Transverse colon (tissue), 3 donors: ENCODE measurements around the gene STK38L.

Source experiments
- POLR2A ChIP-seq: fragments of 450-650 bp; IDR thresholded peaks from one replicate; pipeline ENCODE4 v1.6.1; 2016; ENCODE audit warnings: antibody characterized with exemption, mild to moderate bottlenecking, moderate library complexity
- TF ChIP-seq, protein P1 (sequence below), 5 experiments: fragments of 200-600 bp in 3 of 5; fragments of 450-650 bp in 2 of 5; sonication (generic) in 3 of 5; IDR thresholded peaks; 1 replicate in 2 of 5; 2 replicates in 3 of 5; pipeline ENCODE4 v1.5.1; 2016 to 2017; ENCODE audit warnings: antibody characterized with exemption in 5 of 5, inconsistent platforms in 3 of 5, mild to moderate bottlenecking in 2 of 5, moderate library complexity in 1 of 5

DNA sequence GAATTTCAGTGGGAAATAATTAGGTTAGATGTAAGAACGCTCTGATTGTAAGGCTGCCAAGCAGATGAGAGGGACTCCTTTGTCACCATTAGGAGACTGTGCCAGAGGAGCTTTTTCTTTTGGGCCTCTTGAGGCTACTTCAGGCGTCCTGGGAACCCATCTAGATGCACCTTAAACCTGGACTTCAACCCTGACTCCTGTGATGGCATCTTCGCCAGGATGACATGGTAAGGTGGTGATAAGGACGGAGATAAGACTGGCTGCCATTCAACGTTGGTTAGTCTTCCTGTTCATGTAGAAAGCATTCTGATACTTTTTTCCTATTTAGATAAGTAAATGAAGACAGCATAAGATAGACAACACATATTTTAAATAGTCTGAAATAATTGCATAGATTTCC lies 36.3 kb downstream of the STK38L start:
- TF ChIP-seq, protein P1, sequence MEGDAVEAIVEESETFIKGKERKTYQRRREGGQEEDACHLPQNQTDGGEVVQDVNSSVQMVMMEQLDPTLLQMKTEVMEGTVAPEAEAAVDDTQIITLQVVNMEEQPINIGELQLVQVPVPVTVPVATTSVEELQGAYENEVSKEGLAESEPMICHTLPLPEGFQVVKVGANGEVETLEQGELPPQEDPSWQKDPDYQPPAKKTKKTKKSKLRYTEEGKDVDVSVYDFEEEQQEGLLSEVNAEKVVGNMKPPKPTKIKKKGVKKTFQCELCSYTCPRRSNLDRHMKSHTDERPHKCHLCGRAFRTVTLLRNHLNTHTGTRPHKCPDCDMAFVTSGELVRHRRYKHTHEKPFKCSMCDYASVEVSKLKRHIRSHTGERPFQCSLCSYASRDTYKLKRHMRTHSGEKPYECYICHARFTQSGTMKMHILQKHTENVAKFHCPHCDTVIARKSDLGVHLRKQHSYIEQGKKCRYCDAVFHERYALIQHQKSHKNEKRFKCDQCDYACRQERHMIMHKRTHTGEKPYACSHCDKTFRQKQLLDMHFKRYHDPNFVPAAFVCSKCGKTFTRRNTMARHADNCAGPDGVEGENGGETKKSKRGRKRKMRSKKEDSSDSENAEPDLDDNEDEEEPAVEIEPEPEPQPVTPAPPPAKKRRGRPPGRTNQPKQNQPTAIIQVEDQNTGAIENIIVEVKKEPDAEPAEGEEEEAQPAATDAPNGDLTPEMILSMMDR (IDR thresholded peaks at IDR 0.05), result no peak
- TF ChIP-seq POLR2A, result no peak
